ENCODE data around the gene LAPTM5.

Gene LAPTM5

DNA sequence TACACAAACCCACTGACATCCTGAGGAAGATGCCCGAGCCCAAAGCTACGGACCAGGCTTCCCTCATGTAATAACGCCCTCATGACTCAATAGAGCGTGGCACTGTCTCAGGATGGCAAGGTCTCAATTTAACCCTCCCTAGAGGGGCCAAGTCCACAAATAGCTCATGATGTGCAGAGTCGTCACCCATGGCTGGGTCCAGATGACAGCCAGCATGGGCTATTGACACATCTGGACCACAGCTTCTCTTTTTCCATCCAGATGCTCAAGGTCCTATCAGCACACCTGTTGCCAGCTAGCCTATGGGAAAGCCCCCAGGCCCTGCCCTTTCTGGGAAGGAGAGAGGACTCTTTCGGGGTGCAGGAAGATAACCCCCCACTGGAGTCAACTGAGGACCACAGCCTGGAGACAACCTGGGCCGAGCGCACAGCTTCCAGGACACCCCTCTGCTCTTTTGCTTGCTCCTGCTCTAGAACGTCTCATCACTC is 2.8 kb downstream of the LAPTM5 start:
- Histone ChIP-seq H3K4me3 (ENCODE audit: low read length) (peak overlapping the region; percentile 77), H3K79me2 (ENCODE audit: low read length) (peaks cover 89% of the 10 kb centered on the region)

GRCh38 chr1:30753660-30754123 is 3.9 kb downstream of the LAPTM5 start:
- Histone ChIP-seq H3K4me3 (ENCODE audit: low read length) (peak overlapping the region; percentile 77), H3F3A (ENCODE audit: insufficient read depth, low read length) (peaks cover 94% of the 10 kb centered on the region), H3K27ac (ENCODE audit: low read length) (peak overlapping the region; percentile 98)

More for the DNA sequence above, 2.8 kb downstream of the LAPTM5 start:
- Histone ChIP-seq H3K9ac (ENCODE audit: low read length) (peak overlapping the region; percentile 90), H3K9me2 (replicated peaks; ENCODE audit: insufficient read depth, low read length) (no peaks in the 10 kb centered on the region), H3K4me2 (ENCODE audit: low read depth, low read length) (peak overlapping the region; percentile 94), H3K27ac (ENCODE audit: low read length) (peak overlapping the region; percentile 98), H3K9me3 (replicated peaks; ENCODE audit: insufficient read depth, low read length) (no peaks in the 10 kb centered on the region), H2AFZ (ENCODE audit: low read length) (no peak overlapping the region), H3F3A (ENCODE audit: insufficient read depth, low read length) (peaks cover 91% of the 10 kb centered on the region), H3K27me3 (replicated peaks; ENCODE audit: insufficient read depth, low read length) (no peaks in the 10 kb centered on the region), H3K36me3 (replicated peaks; ENCODE audit: insufficient read depth, low read length) (no peaks in the 10 kb centered on the region; the same call in 1 of the 2 replicates), H4K20me1 (ENCODE audit: insufficient read depth, low read length) (no peaks in the 10 kb centered on the region), H3K4me1 (ENCODE audit: low read length) (peaks cover 63% of the 10 kb centered on the region)
- TF ChIP-seq CTCF (IDR thresholded peaks at IDR 0.05; ENCODE audit: low read length) (no peak), EZH2phosphoT487 (IDR thresholded peaks at IDR 0.05; ENCODE audit: low read length) (no peak), EZH2 (optimal IDR thresholded peaks at IDR 0.05; ENCODE audit: low read depth, low read length) (no peak)
- peak; percentile 62 for DNase-seq

DNA sequence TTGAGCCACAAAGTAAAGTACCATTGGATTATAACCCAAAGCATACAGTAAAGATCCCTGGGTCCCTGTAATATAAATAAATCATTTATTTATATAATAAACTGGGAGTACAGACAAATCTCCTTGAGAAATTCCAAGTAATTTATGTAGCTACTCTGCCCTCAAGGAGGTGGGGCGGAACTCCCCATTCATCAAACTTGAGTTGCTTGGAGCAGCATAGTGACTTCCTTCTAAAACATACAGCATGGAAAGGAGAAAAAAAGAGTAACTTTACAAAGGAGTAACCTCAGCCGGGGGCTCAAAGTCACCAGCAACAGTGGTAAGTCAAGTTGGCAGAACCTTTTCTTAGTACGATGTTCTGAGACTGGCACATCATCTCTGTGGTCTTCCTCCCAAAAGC is 4.5 kb downstream of the LAPTM5 start:
- Histone ChIP-seq H3K4me1 (ENCODE audit: low read length) (peaks cover 63% of the 10 kb centered on the region), H4K20me1 (ENCODE audit: insufficient read depth, low read length) (no peaks in the 10 kb centered on the region), H3K4me2 (ENCODE audit: low read depth, low read length) (peak overlapping the region; percentile 94), H3K27me3 (replicated peaks; ENCODE audit: insufficient read depth, low read length) (no peaks in the 10 kb centered on the region), H3K9me3 (replicated peaks; ENCODE audit: insufficient read depth, low read length) (no peaks in the 10 kb centered on the region), H3K79me2 (ENCODE audit: low read length) (peaks cover 99% of the 10 kb centered on the region), H3K27ac (ENCODE audit: low read length) (peak overlapping the region; percentile 98), H3K9ac (ENCODE audit: low read length) (peak overlapping the region; percentile 90), H3K4me3 (ENCODE audit: low read length) (peak overlapping the region; percentile 77), H2AFZ (ENCODE audit: low read length) (no peak overlapping the region), H3K9me2 (replicated peaks; ENCODE audit: insufficient read depth, low read length) (no peaks in the 10 kb centered on the region), H3K36me3 (replicated peaks; ENCODE audit: insufficient read depth, low read length) (no peaks in the 10 kb centered on the region; the same call in 1 of the 2 replicates), H3F3A (ENCODE audit: insufficient read depth, low read length) (peaks cover 95% of the 10 kb centered on the region)
- TF ChIP-seq EZH2 (optimal IDR thresholded peaks at IDR 0.05; ENCODE audit: low read depth, low read length) (no peak), CTCF (IDR thresholded peaks at IDR 0.05; ENCODE audit: low read length) (no peak), EZH2phosphoT487 (IDR thresholded peaks at IDR 0.05; ENCODE audit: low read length) (no peak)
- DNase-seq, result no peak

More at GRCh38 chr1:30753660-30754123, 3.9 kb downstream of the LAPTM5 start:
- peaks cover 63% of the 10 kb centered on the region for H3K4me1 ChIP-seq (ENCODE audit: low read length)
- H3K27me3 ChIP-seq (replicated peaks; ENCODE audit: insufficient read depth, low read length), result no peaks in the 10 kb centered on the region
- H2AFZ ChIP-seq (ENCODE audit: low read length), result no peak overlapping the region
- no peak for DNase-seq
- H3K9me2 ChIP-seq (replicated peaks; ENCODE audit: insufficient read depth, low read length), result no peaks in the 10 kb centered on the region
- TF ChIP-seq CTCF (IDR thresholded peaks at IDR 0.05; ENCODE audit: low read length) (no peak), EZH2phosphoT487 (IDR thresholded peaks at IDR 0.05; ENCODE audit: low read length) (no peak), EZH2 (optimal IDR thresholded peaks at IDR 0.05; ENCODE audit: low read depth, low read length) (no peak)
- no peaks in the 10 kb centered on the region for H4K20me1 ChIP-seq (ENCODE audit: insufficient read depth, low read length)
- peaks cover 99% of the 10 kb centered on the region for H3K79me2 ChIP-seq (ENCODE audit: low read length)
- H3K9me3 ChIP-seq (replicated peaks; ENCODE audit: insufficient read depth, low read length), result no peaks in the 10 kb centered on the region
- H3K4me2 ChIP-seq (ENCODE audit: low read depth, low read length), result peak overlapping the region; percentile 94
- no peaks in the 10 kb centered on the region; the same call in 1 of the 2 replicates for H3K36me3 ChIP-seq (replicated peaks; ENCODE audit: insufficient read depth, low read length)
- H3K9ac ChIP-seq (ENCODE audit: low read length), result peak overlapping the region; percentile 90

Data from MM.1S (cell line).